ENCODE data around the gene MYH10.

MYH10 gene

DNA sequence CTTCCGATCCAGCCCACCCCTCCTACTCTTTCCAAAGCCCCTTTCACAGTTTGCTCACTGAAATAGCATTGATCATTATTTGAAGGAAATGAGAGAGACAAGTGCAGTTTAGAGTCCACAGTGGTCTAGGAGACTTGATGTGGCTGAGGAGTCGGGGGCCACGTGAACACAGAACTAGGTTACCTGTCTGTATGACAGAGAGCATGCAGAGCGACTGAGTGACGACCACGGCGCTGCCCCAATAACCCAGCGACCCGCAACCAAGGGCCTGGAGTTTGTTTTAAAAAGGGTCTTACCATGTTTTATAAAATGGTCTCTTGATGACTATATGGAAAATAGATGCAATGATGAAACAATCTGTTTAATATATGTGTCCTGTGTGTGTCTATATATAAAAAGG, 155.3 kb downstream of the MYH10 start:
- H3K36me3 ChIP-seq = peaks cover 100% of the 10 kb centered on the region
- no peaks in the 10 kb centered on the region for H3K4me1 ChIP-seq (ENCODE audit: control insufficient read depth in 1 of 2, insufficient read depth in 1 of 2, low read depth in 1 of 2, low read length in 1 of 2)
- TF ChIP-seq CTCF (IDR thresholded peaks at IDR 0.05) = no peak
- no peaks in the 10 kb centered on the region for H3K27me3 ChIP-seq
- H3K27ac ChIP-seq = no peak overlapping the region
- H3K9me3 ChIP-seq = no peaks in the 10 kb centered on the region
- H3K4me3 ChIP-seq (ENCODE audit: low read depth in 1 of 2, low read length in 1 of 2) = no peak overlapping the region

GRCh38 chr17:8474826-8475225, 155.7 kb downstream of the MYH10 start:
- Histone ChIP-seq H3K27me3 (no peaks in the 10 kb centered on the region), H3K4me1 (ENCODE audit: control insufficient read depth in 1 of 2, insufficient read depth in 1 of 2, low read depth in 1 of 2, low read length in 1 of 2) (no peaks in the 10 kb centered on the region), H3K36me3 (peaks cover 100% of the 10 kb centered on the region), H3K27ac (no peak overlapping the region), H3K9me3 (no peaks in the 10 kb centered on the region), H3K4me3 (ENCODE audit: low read depth in 1 of 2, low read length in 1 of 2) (no peak overlapping the region)
- no peak for TF ChIP-seq CTCF (IDR thresholded peaks at IDR 0.05)

DNA sequence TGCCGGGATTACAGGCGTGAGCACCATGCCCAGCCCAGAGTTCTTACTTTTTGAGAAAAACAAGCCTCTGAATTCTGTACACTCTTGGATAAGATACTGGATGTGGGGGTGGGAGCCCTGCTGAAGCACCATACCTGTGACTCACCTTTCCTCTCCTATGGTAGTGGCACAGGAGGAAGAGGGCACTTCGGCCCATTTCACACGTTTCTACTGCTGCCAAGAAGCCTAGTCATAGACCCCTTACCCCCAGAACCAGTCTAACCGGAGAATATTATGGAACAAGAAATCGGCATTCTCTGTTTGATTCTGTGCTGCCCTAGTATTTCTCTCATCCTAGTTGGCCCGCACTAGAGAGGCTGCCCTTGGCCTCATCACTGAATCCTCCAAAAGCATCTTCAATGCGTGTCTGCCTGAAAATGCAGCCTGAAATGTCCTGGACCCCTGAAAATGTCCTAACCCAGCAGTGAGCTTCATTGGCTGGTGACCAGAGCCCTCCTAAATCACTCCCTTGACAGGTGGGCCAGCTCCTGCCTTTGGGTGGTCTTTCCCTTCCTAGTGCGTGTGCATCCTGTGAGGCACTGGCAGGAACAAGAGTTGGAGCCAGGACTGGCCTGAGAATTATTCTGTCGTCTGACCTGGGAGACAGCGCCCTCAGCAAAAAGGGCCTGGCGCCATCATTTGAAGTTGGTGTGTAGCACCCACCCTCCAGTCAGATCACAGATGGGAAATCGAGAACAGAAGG, 156.9 kb downstream of the MYH10 start:
- Histone ChIP-seq H3K9me3 (no peaks in the 10 kb centered on the region), H3K4me1 (ENCODE audit: control insufficient read depth in 1 of 2, insufficient read depth in 1 of 2, low read depth in 1 of 2, low read length in 1 of 2) (no peaks in the 10 kb centered on the region), H3K36me3 (peaks cover 98% of the 10 kb centered on the region), H3K27ac (no peak overlapping the region), H3K27me3 (no peaks in the 10 kb centered on the region), H3K4me3 (ENCODE audit: low read depth in 1 of 2, low read length in 1 of 2) (no peak overlapping the region)
- no peak for TF ChIP-seq CTCF (IDR thresholded peaks at IDR 0.05)

- H3K27ac ChIP-seq = no peak overlapping the region
- no peak for TF ChIP-seq CTCF (IDR thresholded peaks at IDR 0.05)
- H3K27me3 ChIP-seq = no peaks in the 10 kb centered on the region
- no peaks in the 10 kb centered on the region for H3K4me1 ChIP-seq (ENCODE audit: control insufficient read depth in 1 of 2, insufficient read depth in 1 of 2, low read depth in 1 of 2, low read length in 1 of 2)
- peaks cover 98% of the 10 kb centered on the region for H3K36me3 ChIP-seq
- no peak overlapping the region for H3K4me3 ChIP-seq (ENCODE audit: low read depth in 1 of 2, low read length in 1 of 2)
- H3K9me3 ChIP-seq = no peaks in the 10 kb centered on the region
These were observed 157.9 kb downstream of the MYH10 start for GRCh38 chr17:8472663-8473062.

DNA sequence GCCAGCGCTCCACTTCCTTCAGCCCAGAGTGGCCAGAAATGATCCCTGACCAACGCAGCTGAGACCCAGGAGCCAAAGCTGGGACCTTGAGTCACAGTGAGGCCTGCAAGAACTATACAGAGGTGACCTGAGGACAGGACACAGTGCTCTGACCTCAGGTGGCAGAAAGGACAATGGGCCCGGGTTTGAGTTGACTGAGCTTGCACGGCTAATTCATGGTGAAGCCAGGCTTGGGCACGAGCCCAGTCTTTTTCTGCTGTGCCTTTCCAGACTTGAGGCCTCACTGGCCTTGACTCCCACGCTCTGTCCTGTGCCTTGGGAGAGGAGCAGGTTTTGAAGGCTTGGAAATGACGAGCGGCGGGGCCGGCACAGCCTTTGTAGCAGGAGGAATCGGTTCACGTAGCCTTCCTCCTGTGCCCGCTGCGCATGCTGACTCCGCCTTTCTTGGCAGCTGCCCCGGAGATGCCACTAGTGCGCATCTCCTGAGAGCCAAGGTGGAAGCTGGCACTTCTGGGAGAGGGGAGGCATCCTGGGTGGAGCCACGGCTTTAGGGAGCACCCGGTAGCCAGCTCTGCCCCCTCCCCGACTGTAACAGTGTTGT, 160.0 kb downstream of the MYH10 start:
- no peaks in the 10 kb centered on the region for H3K4me1 ChIP-seq (ENCODE audit: control insufficient read depth in 1 of 2, insufficient read depth in 1 of 2, low read depth in 1 of 2, low read length in 1 of 2)

More for the DNA sequence above, 160.0 kb downstream of the MYH10 start:
- TF ChIP-seq CTCF (IDR thresholded peaks at IDR 0.05) = no peak
- Histone ChIP-seq H3K4me3 (ENCODE audit: low read depth in 1 of 2, low read length in 1 of 2) (no peak overlapping the region), H3K27me3 (no peaks in the 10 kb centered on the region), H3K36me3 (peaks cover 98% of the 10 kb centered on the region), H3K27ac (peak overlapping the region; percentile 23), H3K9me3 (no peaks in the 10 kb centered on the region)

Data from neutrophil (primary cell).